Suprapubic skin (tissue), 4 donors: ENCODE results near the gene PIK3IP1. TPM values are rescaled to one million over a fixed set of nuclear protein-coding genes. Genes with fewer than 3 reads are reported as not detected.

Source experiments
- DNase-seq, 2 donors: peaks; one replicate each; pipeline ENCODE4 v3.0.0-alpha.2; 2019; ENCODE audit warnings: low spot score in 2 of 2
- H3K27ac ChIP-seq: fragments of 200-600 bp; sonication (generic); one replicate; pipeline ENCODE4 v1.5.1; 2019
- H3K27me3 ChIP-seq: fragments of 200-600 bp; sonication (generic); one replicate; pipeline ENCODE4 v1.5.1; 2019
- H3K36me3 ChIP-seq: fragments of 200-600 bp; sonication (generic); one replicate; pipeline ENCODE4 v1.5.1; 2019
- H3K4me1 ChIP-seq: fragments of 200-600 bp; sonication (generic); one replicate; pipeline ENCODE4 v1.5.1; 2019
- H3K4me3 ChIP-seq: fragments of 200-600 bp; sonication (generic); one replicate; pipeline ENCODE4 v1.5.1; 2019; ENCODE audit warnings: mild to moderate bottlenecking
- H3K9me3 ChIP-seq: fragments of 200-600 bp; sonication (generic); one replicate; pipeline ENCODE4 v1.5.1; 2019
- EP300 ChIP-seq: sonication (generic); formaldehyde crosslinking; IDR thresholded peaks from one replicate; pipeline ENCODE4 v1.6.1; 2017; ENCODE audit warnings: antibody characterized with exemption
- POLR2A ChIP-seq, 2 donors: fragments of 450-650 bp; IDR thresholded peaks; one replicate each; pipeline ENCODE4 v1.6.1; 2017; ENCODE audit warnings: antibody characterized with exemption in 2 of 2, mild to moderate bottlenecking in 2 of 2, moderate library complexity in 2 of 2
- POLR2AphosphoS5 ChIP-seq, 3 donors: sonication (generic); formaldehyde crosslinking; IDR thresholded peaks; one replicate each; pipeline ENCODE4 v1.6.1; 2017; ENCODE audit warnings: antibody characterized with exemption in 3 of 3
- whole genome bisulfite sequencing: methylation state at CpG from one replicate; pipeline ENCODE4 v1.1.5; 2018; 5-methylcytosine and 5-hydroxymethylcytosine counted together
- total RNA-seq, 4 donors: library from RNA; depleted of rRNA; stranded (reverse); fragments of >200 nt; gene quantifications; one replicate each; pipeline ENCODE4 v1.1.0, GENCODE V29; 2016
- TF ChIP-seq, protein P1 (sequence below), 2 donors: fragments of 200-600 bp in 1 of 2; fragments of 450-650 bp in 1 of 2; sonication (generic) in 1 of 2; IDR thresholded peaks; one replicate each; pipeline ENCODE4 v1.5.1; 2016 to 2019; ENCODE audit warnings: antibody characterized with exemption in 2 of 2, mild to moderate bottlenecking in 1 of 2, moderate library complexity in 1 of 2

Gene PIK3IP1
- total RNA-seq, 4 donors from 2014 or later: 40.7 to 126 (median 64.4) TPM

DNA sequence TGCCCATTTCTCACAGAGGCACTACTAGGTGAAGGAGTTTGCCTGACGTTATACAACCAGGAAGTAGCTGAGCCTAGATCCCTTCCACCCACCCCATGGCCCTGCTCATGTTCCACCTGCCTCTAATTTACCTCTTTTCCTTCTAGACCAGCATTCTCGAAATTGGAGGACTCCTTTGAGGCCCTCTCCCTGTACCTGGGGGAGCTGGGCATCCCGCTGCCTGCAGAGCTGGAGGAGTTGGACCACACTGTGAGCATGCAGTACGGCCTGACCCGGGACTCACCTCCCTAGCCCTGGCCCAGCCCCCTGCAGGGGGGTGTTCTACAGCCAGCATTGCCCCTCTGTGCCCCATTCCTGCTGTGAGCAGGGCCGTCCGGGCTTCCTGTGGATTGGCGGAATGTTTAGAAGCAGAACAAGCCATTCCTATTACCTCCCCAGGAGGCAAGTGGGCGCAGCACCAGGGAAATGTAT, 14.1 kb downstream of the PIK3IP1 start:
- DNase-seq: peak in 1 of 2 donors; percentile 55
- Histone ChIP-seq H3K36me3 (peaks cover 93% of the 10 kb centered on the region), H3K4me3 (no peak overlapping the region), H3K27me3 (no peaks in the 10 kb centered on the region), H3K9me3 (no peaks in the 10 kb centered on the region), H3K27ac (peak overlapping the region; percentile 23), H3K4me1 (peaks cover 33% of the 10 kb centered on the region)
- 77% methylated on average over 9 of the region's 9 CpGs for WGBS
- TF ChIP-seq EP300: no peak
- TF ChIP-seq POLR2A (IDR thresholded peaks at IDR 0.05): no peak
- TF ChIP-seq, protein P1, sequence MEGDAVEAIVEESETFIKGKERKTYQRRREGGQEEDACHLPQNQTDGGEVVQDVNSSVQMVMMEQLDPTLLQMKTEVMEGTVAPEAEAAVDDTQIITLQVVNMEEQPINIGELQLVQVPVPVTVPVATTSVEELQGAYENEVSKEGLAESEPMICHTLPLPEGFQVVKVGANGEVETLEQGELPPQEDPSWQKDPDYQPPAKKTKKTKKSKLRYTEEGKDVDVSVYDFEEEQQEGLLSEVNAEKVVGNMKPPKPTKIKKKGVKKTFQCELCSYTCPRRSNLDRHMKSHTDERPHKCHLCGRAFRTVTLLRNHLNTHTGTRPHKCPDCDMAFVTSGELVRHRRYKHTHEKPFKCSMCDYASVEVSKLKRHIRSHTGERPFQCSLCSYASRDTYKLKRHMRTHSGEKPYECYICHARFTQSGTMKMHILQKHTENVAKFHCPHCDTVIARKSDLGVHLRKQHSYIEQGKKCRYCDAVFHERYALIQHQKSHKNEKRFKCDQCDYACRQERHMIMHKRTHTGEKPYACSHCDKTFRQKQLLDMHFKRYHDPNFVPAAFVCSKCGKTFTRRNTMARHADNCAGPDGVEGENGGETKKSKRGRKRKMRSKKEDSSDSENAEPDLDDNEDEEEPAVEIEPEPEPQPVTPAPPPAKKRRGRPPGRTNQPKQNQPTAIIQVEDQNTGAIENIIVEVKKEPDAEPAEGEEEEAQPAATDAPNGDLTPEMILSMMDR (IDR thresholded peaks at IDR 0.05): no peak
- TF ChIP-seq POLR2AphosphoS5 (IDR thresholded peaks at IDR 0.05): no peak

DNA sequence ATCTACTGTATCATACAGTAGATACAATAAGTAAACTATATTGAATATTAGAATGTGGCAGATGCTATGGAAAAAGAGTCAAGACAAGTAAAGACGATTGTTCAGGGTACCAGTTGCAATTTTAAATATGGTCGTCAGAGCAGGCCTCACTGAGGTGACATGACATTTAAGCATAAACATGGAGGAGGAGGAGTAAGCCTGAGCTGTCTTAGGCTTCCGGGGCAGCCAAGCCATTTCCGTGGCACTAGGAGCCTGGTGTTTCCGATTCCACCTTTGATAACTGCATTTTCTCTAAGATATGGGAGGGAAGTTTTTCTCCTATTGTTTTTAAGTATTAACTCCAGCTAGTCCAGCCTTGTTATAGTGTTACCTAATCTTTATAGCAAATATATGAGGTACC, 14.5 kb downstream of the PIK3IP1 start:
- 84% methylated on average over 5 of the region's 5 CpGs for WGBS
- Histone ChIP-seq H3K27ac (no peak overlapping the region), H3K27me3 (no peaks in the 10 kb centered on the region), H3K4me1 (peaks cover 33% of the 10 kb centered on the region), H3K9me3 (no peaks in the 10 kb centered on the region), H3K36me3 (peaks cover 92% of the 10 kb centered on the region), H3K4me3 (no peak overlapping the region)
- peak in 1 of 2 donors; percentile 1 for DNase-seq
- no peak for TF ChIP-seq POLR2A (IDR thresholded peaks at IDR 0.05)
- no peak for TF ChIP-seq POLR2AphosphoS5 (IDR thresholded peaks at IDR 0.05)
- no peak for TF ChIP-seq EP300
- TF ChIP-seq, protein P1 (IDR thresholded peaks at IDR 0.05): no peak

DNA sequence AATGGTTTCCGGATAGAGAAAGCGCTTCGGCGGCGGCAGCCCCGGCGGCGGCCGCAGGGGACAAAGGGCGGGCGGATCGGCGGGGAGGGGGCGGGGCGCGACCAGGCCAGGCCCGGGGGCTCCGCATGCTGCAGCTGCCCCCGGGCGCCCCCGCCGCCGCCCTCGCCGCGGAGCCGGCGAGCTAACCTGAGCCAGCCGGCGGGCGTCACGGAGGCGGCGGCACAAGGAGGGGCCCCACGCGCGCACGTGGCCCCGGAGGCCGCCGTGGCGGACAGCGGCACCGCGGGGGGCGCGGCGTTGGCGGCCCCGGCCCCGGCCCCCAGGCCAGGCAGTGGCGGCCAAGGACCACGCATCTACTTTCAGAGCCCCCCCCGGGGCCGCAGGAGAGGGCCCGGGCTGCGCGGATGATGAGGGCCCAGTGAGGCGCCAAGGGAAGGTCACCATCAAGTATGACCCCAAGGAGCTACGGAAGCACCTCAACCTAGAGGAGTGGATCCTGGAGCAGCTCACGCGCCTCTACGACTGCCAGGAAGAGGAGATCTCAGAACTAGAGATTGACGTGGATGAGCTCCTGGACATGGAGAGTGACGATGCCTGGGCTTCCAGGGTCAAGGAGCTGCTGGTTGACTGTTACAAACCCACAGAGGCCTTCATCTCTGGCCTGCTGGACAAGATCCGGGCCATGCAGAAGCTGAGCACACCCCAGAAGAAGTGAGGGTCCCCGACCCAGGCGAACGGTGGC, 15.7 kb downstream of the PIK3IP1 start:
- Histone ChIP-seq H3K4me3 (no peak overlapping the region), H3K27me3 (no peaks in the 10 kb centered on the region), H3K27ac (no peak overlapping the region), H3K9me3 (no peaks in the 10 kb centered on the region), H3K4me1 (peaks cover 29% of the 10 kb centered on the region), H3K36me3 (peaks cover 84% of the 10 kb centered on the region)
- DNase-seq: no peak
- 92% methylated on average over 53 of the region's 69 CpGs for WGBS
- no peak for TF ChIP-seq POLR2AphosphoS5 (IDR thresholded peaks at IDR 0.05)
- TF ChIP-seq EP300: no peak
- TF ChIP-seq, protein P1 (IDR thresholded peaks at IDR 0.05): no peak
- no peak for TF ChIP-seq POLR2A (IDR thresholded peaks at IDR 0.05)

DNA sequence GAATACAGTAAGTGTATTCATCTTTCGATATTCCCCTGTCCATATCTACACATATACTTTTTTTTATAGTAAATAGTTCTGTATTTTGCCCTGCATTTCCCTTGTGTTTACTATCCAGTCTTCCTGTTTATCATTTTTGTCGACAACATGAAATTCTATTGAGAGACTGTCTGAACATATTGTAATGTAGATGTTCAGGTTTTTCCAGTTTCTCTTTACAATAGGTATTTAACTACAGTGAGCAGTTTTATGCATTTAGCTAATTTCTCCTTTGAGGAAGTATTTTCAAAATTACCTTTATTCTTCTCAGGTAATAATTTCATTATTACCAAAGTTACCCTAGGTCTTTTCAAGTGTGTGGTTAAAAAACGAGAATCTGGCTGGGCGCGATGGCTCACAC, 16.7 kb downstream of the PIK3IP1 start:
- H3K9me3 ChIP-seq: no peaks in the 10 kb centered on the region
- TF ChIP-seq POLR2AphosphoS5 (IDR thresholded peaks at IDR 0.05) (no peak), POLR2A (IDR thresholded peaks at IDR 0.05) (no peak), EP300 (no peak)
- TF ChIP-seq, protein P1 (IDR thresholded peaks at IDR 0.05): no peak
- peaks cover 26% of the 10 kb centered on the region for H3K4me1 ChIP-seq
- H3K27me3 ChIP-seq: no peaks in the 10 kb centered on the region
- no peak overlapping the region for H3K27ac ChIP-seq
- DNase-seq: no peak
- no peak overlapping the region for H3K4me3 ChIP-seq
- WGBS: 64% methylated on average over 5 of the region's 5 CpGs
- H3K36me3 ChIP-seq: peaks cover 84% of the 10 kb centered on the region

DNA sequence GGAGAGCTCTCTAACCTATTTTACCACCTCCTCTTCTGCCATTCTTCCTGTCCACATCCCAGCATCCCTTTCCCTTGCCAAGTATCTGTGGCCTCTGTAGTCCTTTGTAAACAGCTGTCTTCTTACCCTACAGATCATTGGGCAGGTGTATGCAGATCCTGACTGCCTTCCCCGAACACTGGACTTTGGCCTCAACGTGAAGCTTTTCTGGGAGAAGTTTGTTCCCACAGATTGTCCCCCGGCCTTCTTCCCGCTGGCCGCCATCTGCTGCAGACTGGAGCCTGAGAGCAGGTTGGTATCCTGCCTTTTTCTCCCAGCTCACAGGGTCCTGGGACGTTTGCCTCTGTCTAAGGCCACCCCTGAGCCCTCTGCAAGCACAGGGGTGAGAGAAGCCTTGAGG, 17.3 kb downstream of the PIK3IP1 start:
- Histone ChIP-seq H3K4me3 (no peak overlapping the region), H3K4me1 (peaks cover 20% of the 10 kb centered on the region), H3K9me3 (no peaks in the 10 kb centered on the region), H3K27ac (no peak overlapping the region), H3K36me3 (peaks cover 84% of the 10 kb centered on the region), H3K27me3 (no peaks in the 10 kb centered on the region)
- TF ChIP-seq POLR2AphosphoS5 (IDR thresholded peaks at IDR 0.05) (no peak), EP300 (no peak), POLR2A (IDR thresholded peaks at IDR 0.05) (no peak)
- TF ChIP-seq, protein P1 (IDR thresholded peaks at IDR 0.05): no peak
- no peak for DNase-seq
- 80% methylated on average over 6 of the region's 6 CpGs for WGBS
